ENCODE results near the gene OAS1. TPM values are rescaled to one million over a fixed set of nuclear protein-coding genes. Genes with fewer than 3 reads are reported as not detected.

OAS1 gene
- polyA plus RNA-seq, 1 donor (not counting 4 experiments of a cell fraction or from before 2014, with no cell fraction given): 88.3 TPM

DNA sequence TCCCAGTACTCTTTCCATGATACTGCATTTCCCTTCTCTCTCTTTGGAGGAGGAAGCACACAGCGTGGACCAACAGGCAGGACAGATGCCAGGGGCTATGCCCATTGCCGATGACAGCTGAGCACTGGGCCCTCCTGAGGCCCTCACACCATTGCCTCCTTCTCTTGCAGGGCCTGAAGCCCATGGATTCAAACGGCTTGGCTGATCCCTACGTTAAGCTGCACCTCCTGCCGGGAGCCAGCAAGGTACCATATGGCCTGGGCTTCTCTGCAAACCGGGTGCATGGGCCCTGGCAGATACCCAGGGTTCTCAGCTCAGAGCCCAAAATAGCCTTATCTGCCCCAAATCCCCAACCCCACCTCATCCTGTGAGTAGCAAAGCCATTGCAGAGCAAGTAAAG, 25.2 kb upstream of the OAS1 start:
- Histone ChIP-seq H3K27me3 (ENCODE audit: control insufficient read depth, extremely low read depth, insufficient read depth, low read length) (peaks cover 9% of the 10 kb centered on the region), H3K4me1 (ENCODE audit: control insufficient read depth, extremely low read depth, insufficient read depth, low read length) (no peaks in the 10 kb centered on the region), H3K36me3 (ENCODE audit: control insufficient read depth in 2 of 2, extremely low read depth in 1 of 2, insufficient read depth in 2 of 2, low read length in 2 of 2) (no peaks in the 10 kb centered on the region), H3K9ac (ENCODE audit: control insufficient read depth, extremely low read depth, insufficient read depth, low read length) (no peak overlapping the region), H3K4me3 (ENCODE audit: control insufficient read depth in 2 of 3, extremely low read depth in 1 of 3, insufficient read depth in 2 of 3, low read depth in 1 of 3, low read length in 3 of 3) (no peak overlapping the region), H3K9me1 (ENCODE audit: control insufficient read depth, extremely low read depth, insufficient read depth, low read length) (no peaks in the 10 kb centered on the region), H2AFZ (ENCODE audit: control insufficient read depth, low read length) (no peak overlapping the region), H3K79me2 (ENCODE audit: control insufficient read depth, insufficient read depth, low read length) (no peaks in the 10 kb centered on the region), H4K20me1 (ENCODE audit: control insufficient read depth, extremely low read depth, insufficient read depth, low read length) (no peaks in the 10 kb centered on the region), H3K4me2 (ENCODE audit: control insufficient read depth, extremely low read depth, insufficient read depth, low read depth, low read length) (no peak overlapping the region), H3K27ac (ENCODE audit: control insufficient read depth, insufficient read depth, low read length) (no peak overlapping the region), H3K9me3 (ENCODE audit: control insufficient read depth, low read depth, low read length) (no peaks in the 10 kb centered on the region)
- TF ChIP-seq, protein P1, sequence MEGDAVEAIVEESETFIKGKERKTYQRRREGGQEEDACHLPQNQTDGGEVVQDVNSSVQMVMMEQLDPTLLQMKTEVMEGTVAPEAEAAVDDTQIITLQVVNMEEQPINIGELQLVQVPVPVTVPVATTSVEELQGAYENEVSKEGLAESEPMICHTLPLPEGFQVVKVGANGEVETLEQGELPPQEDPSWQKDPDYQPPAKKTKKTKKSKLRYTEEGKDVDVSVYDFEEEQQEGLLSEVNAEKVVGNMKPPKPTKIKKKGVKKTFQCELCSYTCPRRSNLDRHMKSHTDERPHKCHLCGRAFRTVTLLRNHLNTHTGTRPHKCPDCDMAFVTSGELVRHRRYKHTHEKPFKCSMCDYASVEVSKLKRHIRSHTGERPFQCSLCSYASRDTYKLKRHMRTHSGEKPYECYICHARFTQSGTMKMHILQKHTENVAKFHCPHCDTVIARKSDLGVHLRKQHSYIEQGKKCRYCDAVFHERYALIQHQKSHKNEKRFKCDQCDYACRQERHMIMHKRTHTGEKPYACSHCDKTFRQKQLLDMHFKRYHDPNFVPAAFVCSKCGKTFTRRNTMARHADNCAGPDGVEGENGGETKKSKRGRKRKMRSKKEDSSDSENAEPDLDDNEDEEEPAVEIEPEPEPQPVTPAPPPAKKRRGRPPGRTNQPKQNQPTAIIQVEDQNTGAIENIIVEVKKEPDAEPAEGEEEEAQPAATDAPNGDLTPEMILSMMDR (optimal IDR thresholded peaks at IDR 0.05 in 1 of 3, IDR thresholded peaks at IDR 0.05 in 1 of 3, conservative IDR thresholded peaks at IDR 0.05 in 1 of 3; ENCODE audit: extremely low read depth in 1 of 3, insufficient read depth in 2 of 3, low read length in 3 of 3): no peak
- no peak for TF ChIP-seq EZH2 (IDR thresholded peaks at IDR 0.05; ENCODE audit: low read length)
- dilution Hi-C loops (cut with MboI; ENCODE audit: extremely low pct_ligation_motif_present, low sequenced_read_pairs): no loop called here
- DNase-seq (ENCODE audit: low read depth, low spot score) (no peak), FAIRE-seq (no peak)

DNA sequence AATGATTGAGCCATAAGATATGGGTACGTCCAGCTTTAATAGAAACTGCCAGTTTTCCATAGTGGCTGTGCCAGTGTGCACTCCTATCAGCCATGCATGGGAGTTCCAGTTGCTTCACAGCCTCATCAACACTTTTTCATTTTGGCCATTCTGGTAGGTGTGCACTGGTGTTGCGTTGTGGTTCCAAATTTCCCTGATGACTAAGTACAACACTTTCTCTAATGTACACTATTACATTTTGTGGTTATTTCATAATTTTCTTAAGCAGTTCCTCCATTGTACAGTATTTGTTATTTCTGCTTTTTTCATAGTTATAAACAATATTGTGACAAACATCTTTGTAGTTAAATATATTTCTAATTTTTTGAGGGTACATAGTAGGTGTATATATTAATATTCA, 21.5 kb upstream of the OAS1 start:
- H3K9me3 ChIP-seq (ENCODE audit: control insufficient read depth, low read depth, low read length): no peaks in the 10 kb centered on the region
- H3K4me2 ChIP-seq (ENCODE audit: control insufficient read depth, extremely low read depth, insufficient read depth, low read depth, low read length): no peak overlapping the region
- H2AFZ ChIP-seq (ENCODE audit: control insufficient read depth, low read length): no peak overlapping the region
- H3K9ac ChIP-seq (ENCODE audit: control insufficient read depth, extremely low read depth, insufficient read depth, low read length): no peak overlapping the region
- no peak overlapping the region for H3K27ac ChIP-seq (ENCODE audit: control insufficient read depth, insufficient read depth, low read length)
- dilution Hi-C loops (cut with MboI; ENCODE audit: extremely low pct_ligation_motif_present, low sequenced_read_pairs): no loop called here
- H3K4me3 ChIP-seq (ENCODE audit: control insufficient read depth in 2 of 3, extremely low read depth in 1 of 3, insufficient read depth in 2 of 3, low read depth in 1 of 3, low read length in 3 of 3): no peak overlapping the region
- no peak for TF ChIP-seq EZH2 (IDR thresholded peaks at IDR 0.05; ENCODE audit: low read length)
- TF ChIP-seq, protein P1 (optimal IDR thresholded peaks at IDR 0.05 in 1 of 3, IDR thresholded peaks at IDR 0.05 in 1 of 3, conservative IDR thresholded peaks at IDR 0.05 in 1 of 3; ENCODE audit: extremely low read depth in 1 of 3, insufficient read depth in 2 of 3, low read length in 3 of 3): no peak
- no peaks in the 10 kb centered on the region for H3K36me3 ChIP-seq (ENCODE audit: control insufficient read depth in 2 of 2, extremely low read depth in 1 of 2, insufficient read depth in 2 of 2, low read length in 2 of 2)
- no peaks in the 10 kb centered on the region for H3K9me1 ChIP-seq (ENCODE audit: control insufficient read depth, extremely low read depth, insufficient read depth, low read length)
- H3K4me1 ChIP-seq (ENCODE audit: control insufficient read depth, extremely low read depth, insufficient read depth, low read length): no peaks in the 10 kb centered on the region
- peaks cover 7% of the 10 kb centered on the region for H3K27me3 ChIP-seq (ENCODE audit: control insufficient read depth, extremely low read depth, insufficient read depth, low read length)
- FAIRE-seq (no peak), DNase-seq (ENCODE audit: low read depth, low spot score) (no peak)
- H4K20me1 ChIP-seq (ENCODE audit: control insufficient read depth, extremely low read depth, insufficient read depth, low read length): no peaks in the 10 kb centered on the region
- no peaks in the 10 kb centered on the region for H3K79me2 ChIP-seq (ENCODE audit: control insufficient read depth, insufficient read depth, low read length)
